ENCODE data around the gene CSNK1G1.

CSNK1G1 gene

DNA sequence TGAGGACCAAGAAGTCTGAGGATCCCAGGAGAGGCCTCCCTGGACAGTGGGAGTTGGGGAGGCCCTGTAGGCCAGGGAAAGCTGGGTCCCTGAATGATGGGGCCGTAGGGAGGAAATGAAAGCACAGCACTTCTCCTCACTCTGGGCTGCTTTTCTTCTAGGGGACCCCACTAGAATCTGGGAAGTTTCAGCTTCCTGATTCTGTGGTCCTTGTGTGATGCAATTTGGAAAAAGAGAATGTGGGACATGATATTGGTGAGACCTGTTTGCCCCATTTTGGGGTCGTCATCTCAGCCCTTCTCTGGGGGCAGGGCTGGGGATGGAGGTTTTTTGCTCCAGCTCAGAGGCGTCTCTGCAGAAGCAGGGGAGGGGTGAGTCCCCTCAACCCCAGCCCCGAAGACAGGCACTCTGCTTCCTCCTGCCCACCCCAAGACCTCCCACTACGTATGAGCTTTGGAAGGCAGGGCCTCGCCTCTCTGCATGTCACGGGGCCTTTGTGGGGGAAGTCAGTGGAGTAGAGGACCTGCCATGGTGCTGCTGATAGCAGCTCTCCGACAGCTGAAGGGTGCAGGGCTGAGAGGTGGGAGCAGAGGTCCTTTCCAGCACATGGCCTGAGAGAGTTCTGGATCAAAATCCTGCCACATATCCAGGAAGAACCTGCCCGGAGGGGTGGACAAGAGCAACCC is 205.9 kb downstream of the CSNK1G1 start:
- TF ChIP-seq, protein P1, sequence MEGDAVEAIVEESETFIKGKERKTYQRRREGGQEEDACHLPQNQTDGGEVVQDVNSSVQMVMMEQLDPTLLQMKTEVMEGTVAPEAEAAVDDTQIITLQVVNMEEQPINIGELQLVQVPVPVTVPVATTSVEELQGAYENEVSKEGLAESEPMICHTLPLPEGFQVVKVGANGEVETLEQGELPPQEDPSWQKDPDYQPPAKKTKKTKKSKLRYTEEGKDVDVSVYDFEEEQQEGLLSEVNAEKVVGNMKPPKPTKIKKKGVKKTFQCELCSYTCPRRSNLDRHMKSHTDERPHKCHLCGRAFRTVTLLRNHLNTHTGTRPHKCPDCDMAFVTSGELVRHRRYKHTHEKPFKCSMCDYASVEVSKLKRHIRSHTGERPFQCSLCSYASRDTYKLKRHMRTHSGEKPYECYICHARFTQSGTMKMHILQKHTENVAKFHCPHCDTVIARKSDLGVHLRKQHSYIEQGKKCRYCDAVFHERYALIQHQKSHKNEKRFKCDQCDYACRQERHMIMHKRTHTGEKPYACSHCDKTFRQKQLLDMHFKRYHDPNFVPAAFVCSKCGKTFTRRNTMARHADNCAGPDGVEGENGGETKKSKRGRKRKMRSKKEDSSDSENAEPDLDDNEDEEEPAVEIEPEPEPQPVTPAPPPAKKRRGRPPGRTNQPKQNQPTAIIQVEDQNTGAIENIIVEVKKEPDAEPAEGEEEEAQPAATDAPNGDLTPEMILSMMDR (conservative IDR thresholded peaks at IDR 0.05; ENCODE audit: low read depth) = no peak
- H3K27ac ChIP-seq = no peak overlapping the region
- ChIA-PET CTCF (interaction anchor here (0.6 to 1.0 kb wide), 3 partner anchors 13 to 848 kb away, joined by 4 to 9 read pairs (median 5); partner anchors contain the start of gene PPIB), POLR2A (ENCODE audit: low non-redundant PET) (no interaction called here)
- DNase-seq (ENCODE audit: low spot score) = no peak

DNA sequence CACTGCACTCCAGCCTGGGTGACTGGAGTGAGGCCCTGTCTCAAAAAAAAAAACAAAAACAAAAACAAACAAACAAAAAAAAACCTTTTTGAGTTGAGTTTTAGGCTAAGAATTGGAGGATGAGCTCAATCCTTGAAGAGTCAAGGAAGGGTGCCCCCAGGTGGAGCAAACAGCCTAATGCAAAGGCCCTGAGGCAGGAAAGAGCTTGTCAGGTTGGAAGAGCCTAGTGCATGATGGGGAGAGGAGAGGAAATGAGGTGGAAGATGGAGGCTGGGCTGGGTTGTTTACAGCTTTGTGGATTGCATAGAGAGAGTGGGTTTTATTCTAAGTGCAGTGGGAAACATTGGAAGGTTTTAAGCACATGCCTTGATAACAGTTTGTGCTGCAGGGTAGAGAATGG is 206.5 kb downstream of the CSNK1G1 start:
- DNase-seq (ENCODE audit: low spot score) = no peak
- POLR2A ChIA-PET (ENCODE audit: low non-redundant PET) = no interaction called here
- TF ChIP-seq, protein P1 (conservative IDR thresholded peaks at IDR 0.05; ENCODE audit: low read depth) = no peak

DNA sequence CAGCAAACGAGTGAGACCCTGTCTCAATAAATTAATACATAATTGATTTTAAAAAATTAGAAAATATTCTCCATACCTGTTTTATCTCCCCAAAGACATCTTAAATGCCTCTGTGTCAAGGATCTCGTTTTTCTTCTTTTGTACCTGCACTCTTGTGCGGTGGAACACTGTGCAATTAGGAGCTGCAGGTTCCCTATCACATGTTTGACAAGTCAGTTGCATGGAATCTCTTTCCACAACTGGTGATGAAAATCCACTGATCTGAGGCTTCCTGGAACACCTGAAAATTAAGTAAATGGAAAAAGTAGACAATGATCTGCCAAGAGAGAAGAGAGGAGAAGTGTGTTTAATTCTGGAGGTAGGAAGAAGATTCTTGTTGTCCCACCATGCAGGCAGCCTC is 207.4 kb downstream of the CSNK1G1 start:
- H3K27ac ChIP-seq = no peak overlapping the region
- TF ChIP-seq, protein P1 (conservative IDR thresholded peaks at IDR 0.05; ENCODE audit: low read depth) = no peak
- ChIA-PET CTCF (no interaction called here), POLR2A (ENCODE audit: low non-redundant PET) (no interaction called here)
- no peak for DNase-seq (ENCODE audit: low spot score)

More for the DNA sequence above, 206.5 kb downstream of the CSNK1G1 start:
- CTCF ChIA-PET = interaction anchor here (0.6 to 1.0 kb wide), 5 partner anchors 11 to 915 kb away, joined by 4 to 9 read pairs (median 5); partner anchors contain the start of gene PPIB
- no peak overlapping the region for H3K27ac ChIP-seq

DNA sequence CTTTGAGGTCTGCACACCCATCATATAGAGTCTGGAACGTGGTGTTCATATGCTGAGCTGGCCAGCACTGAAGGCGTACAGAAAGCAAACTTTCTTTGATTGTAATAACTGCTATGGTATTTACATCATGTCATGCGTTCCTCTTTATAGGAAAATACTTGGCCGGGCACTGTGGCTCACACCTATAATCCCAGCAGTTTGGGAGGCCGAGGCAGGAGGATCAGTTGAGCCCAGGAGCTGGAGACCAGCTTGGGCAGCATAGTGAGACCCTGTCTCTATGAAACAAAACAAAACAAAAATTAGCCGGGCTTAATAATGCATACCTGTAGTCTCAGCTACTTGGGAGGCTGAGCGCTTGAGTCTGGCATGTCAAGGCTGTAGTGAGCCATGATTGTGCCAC is 207.8 kb downstream of the CSNK1G1 start:
- CTCF ChIA-PET = interaction anchor here (1.4 kb wide), 1 partner anchor 16 kb away, joined by 4 read pairs; no protein-coding TSS in a partner anchor

DNA sequence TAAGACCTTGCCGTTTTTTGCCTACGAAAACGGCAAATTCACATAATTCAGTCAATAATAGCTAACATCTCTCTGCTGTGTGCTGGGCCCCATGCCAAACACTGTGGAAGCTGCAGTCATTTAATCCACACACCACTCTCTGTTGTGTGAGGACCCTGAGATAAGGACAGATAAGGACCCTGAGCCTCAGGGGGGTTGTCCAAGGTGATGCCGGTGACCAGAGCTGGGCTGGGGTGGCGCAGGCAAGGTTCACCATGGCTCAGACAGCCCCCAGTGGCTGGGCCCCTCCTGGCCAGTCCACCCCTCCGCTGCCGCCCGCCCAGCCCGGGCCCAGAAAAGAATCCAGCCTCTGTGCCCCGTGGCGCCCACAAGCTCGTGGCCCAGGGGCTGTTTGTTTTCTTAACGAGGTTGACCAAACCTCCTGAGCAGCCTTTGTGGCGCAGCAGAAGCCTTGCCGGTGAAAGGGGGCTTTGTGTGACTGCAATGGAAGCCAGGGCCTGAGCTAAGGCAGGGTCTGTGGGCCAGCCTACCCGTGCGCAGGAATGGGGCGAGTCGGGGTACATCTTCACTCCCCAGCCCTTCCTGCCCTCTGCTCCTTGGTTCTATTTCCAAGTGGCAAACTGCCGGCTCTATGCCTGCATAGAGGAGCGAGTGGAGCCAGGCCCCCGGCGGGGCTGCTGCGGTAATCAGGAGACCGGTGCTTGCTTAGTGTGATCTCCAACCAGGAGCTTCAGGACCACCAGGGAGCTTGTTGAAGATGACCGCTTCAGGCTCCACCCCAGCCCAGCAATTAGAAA is 208.9 kb downstream of the CSNK1G1 start:
- ChIA-PET CTCF (interaction anchor here (1.2 to 1.4 kb wide), 2 partner anchors 15 to 395 kb away, joined by 3 to 4 read pairs; no protein-coding TSS in a partner anchor), POLR2A (ENCODE audit: low non-redundant PET) (interaction anchor here (0.6 kb wide), 1 partner anchor 8 kb away, joined by 9 read pairs; no protein-coding TSS in a partner anchor)
- DNase-seq (ENCODE audit: low spot score) = no peak
- no peak overlapping the region for H3K27ac ChIP-seq
- TF ChIP-seq, protein P1 (conservative IDR thresholded peaks at IDR 0.05; ENCODE audit: low read depth) = no peak

More for the DNA sequence above, 207.8 kb downstream of the CSNK1G1 start:
- POLR2A ChIA-PET (ENCODE audit: low non-redundant PET) = no interaction called here
- no peak overlapping the region for H3K27ac ChIP-seq
- TF ChIP-seq, protein P1 (conservative IDR thresholded peaks at IDR 0.05; ENCODE audit: low read depth) = no peak
- no peak for DNase-seq (ENCODE audit: low spot score)

DNA sequence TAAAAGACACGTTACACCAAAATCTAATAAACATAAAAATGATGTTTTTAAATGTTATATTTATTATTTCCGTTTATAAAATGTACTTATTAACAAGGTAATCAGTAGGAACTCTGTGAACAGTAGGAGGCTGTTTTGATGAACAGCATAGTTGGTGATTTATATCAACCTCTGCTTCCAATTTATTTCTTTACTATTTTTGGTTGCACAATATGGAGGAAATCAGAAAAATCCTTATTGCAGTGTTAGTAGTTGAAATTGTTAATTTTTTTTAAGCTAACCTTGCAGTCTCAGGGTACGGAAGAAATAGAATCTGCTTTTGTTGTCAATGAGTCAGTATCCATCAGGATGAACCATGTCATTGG is 209.5 kb downstream of the CSNK1G1 start:
- TF ChIP-seq, protein P1 (conservative IDR thresholded peaks at IDR 0.05; ENCODE audit: low read depth) = no peak
- no peak overlapping the region for H3K27ac ChIP-seq
- CTCF ChIA-PET = interaction anchor here (1.2 kb wide), 1 partner anchor 394 kb away, joined by 3 read pairs; no protein-coding TSS in a partner anchor
- POLR2A ChIA-PET (ENCODE audit: low non-redundant PET) = interaction anchor here (0.6 kb wide), 1 partner anchor 9 kb away, joined by 9 read pairs; no protein-coding TSS in a partner anchor
- no peak for DNase-seq (ENCODE audit: low spot score)
